Measurements from ENCODE around the gene ESRRB.

- TF ChIP-seq ZSCAN23 (tag by site-specific recombination; IDR thresholded peaks at IDR 0.05) (no peak), TRIM28 (IDR thresholded peaks at IDR 0.05; ENCODE audit: borderline replicate concordance, low read length) (no peak), REPIN1 (tag by site-specific recombination; IDR thresholded peaks at IDR 0.05; ENCODE audit: low read depth) (no peak)
Observed at GRCh38 chr14:76531085-76531484, 155.1 kb downstream of the ESRRB start.
